IMR-90 (cell line): ENCODE measurements around the gene COL4A1.

Experiments used
- RAD21 ChIP-seq: IDR thresholded peaks from 2 replicates; pipeline ENCODE4 v1.6.1; 2012; ENCODE audit warnings: low read length, improper control_type of control experiment
- TF ChIP-seq, protein P1 (sequence below): conservative IDR thresholded peaks from 2 replicates; pipeline ENCODE4 v1.5.1; 2012; ENCODE audit warnings: mild to moderate bottlenecking, low read depth, low read length, improper control_type of control experiment

DNA sequence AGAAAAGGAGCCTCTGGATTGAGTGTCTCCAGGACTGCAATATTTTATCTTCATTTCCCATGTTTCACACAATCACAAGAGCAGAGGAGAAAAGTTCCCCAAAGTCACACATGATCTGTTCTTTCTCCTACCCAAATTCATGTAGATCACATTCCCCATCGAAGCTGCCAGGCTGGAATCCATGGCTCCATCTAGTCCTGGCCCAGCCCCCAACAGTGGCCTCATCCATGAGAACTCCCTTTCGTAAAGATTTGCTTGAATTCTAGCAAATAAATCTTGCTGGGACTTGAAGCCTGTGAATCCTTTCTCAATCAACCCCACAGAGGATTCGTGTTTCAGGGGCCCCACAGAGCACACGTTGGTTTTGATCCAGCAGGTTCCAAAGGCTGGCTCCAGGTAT, 109.5 kb downstream of the COL4A1 start:
- TF ChIP-seq, protein P1, sequence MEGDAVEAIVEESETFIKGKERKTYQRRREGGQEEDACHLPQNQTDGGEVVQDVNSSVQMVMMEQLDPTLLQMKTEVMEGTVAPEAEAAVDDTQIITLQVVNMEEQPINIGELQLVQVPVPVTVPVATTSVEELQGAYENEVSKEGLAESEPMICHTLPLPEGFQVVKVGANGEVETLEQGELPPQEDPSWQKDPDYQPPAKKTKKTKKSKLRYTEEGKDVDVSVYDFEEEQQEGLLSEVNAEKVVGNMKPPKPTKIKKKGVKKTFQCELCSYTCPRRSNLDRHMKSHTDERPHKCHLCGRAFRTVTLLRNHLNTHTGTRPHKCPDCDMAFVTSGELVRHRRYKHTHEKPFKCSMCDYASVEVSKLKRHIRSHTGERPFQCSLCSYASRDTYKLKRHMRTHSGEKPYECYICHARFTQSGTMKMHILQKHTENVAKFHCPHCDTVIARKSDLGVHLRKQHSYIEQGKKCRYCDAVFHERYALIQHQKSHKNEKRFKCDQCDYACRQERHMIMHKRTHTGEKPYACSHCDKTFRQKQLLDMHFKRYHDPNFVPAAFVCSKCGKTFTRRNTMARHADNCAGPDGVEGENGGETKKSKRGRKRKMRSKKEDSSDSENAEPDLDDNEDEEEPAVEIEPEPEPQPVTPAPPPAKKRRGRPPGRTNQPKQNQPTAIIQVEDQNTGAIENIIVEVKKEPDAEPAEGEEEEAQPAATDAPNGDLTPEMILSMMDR, result no peak
- no peak for TF ChIP-seq RAD21
